Stimulated activated CD8-positive, alpha-beta memory T cell treated with anti-CD3 and anti-CD28 coated beads, Interleukin-4, amount 100 ng/mL, for 48 hours (primary cell): ENCODE results near the gene GOLPH3L.
A peak's percentile ranks its signal among the peaks of the same experiment; 100 is the strongest.
"Not testable (repeated sequence)": the region's sequence is repeated elsewhere in the genome, so short reads cannot be mapped to it uniquely, and the experiment has no call there.

Experiments used
- DNase-seq: peaks from one replicate; pipeline ENCODE4 v3.0.0-alpha.2; 2020

Gene GOLPH3L

DNA sequence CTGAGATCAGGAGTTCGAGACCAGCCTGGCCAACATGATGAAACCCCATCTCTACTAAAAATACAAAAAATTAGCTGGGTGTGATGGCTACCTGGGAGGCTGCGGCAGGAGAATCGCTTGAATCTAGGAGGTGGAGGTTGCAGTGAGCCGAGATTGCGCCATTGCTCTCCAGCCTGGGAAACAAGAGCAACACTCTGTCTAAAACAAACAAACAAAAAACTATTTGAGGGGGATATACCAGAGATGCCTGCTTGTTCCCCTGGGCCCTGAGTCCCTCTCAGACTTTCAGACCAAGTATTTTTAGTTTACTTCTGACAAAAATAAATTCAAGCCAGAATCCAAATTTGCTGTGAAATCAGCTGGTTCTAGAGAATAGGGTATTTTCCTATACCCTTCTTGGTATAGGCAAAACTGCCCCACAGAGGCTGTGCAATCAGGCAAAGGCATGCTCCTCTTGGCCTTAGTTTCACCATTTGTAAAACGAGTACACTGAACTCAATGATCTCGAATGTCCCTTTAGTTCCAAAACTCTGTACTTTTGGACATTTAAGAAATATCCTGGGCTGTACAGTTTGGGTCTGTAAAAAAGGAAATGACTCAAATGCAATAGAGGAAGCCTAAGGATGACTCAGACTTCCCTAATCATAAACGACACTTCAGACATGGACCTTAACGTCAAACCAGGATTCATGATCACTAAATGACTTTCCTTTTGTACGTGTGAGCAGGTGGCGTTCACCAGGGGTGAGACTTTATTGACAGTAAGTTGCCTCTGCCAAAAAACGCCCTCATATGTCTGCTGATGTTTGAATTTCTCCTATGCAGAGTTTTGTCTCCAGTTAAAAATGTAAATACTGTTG is 83.7 kb downstream of the GOLPH3L start:
- peak; percentile 59 for DNase-seq

DNA sequence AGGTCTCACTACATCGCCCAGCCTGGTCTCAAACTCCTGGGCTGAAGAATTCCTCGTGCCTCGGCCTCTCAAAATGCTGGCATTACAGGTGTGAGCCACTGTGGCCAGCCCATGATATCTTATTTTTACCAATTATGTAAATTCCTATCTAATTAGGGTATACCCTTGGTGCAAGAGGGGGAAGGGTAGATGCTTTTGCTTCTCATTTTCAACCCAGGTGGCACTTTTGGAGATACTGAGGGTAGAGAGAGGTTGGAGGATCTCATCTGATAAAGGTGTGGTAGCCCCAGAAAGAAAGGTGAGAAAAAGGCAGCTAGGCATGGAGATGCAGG is 85.0 kb downstream of the GOLPH3L start:
- no peak for DNase-seq

DNA sequence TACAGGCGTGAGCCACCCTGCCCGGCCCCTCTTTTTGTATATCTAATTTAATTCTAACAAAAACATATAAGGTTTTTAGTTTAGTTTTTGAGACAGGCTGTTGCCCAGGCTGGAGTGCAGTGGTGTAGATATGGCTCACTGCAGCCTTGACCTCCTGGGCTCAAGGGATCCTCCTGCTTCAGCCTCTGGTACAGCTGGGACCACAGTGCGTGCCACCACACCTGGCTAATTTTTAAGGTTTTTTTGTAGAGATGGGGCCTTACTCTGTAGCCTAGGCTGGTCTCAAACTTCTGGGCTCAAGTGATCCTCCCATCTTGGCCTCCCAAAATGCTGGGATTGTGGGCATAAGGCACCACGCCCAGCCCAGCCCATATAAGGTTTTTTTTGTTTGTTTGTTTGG is 86.4 kb downstream of the GOLPH3L start:
- DNase-seq = no peak

DNA sequence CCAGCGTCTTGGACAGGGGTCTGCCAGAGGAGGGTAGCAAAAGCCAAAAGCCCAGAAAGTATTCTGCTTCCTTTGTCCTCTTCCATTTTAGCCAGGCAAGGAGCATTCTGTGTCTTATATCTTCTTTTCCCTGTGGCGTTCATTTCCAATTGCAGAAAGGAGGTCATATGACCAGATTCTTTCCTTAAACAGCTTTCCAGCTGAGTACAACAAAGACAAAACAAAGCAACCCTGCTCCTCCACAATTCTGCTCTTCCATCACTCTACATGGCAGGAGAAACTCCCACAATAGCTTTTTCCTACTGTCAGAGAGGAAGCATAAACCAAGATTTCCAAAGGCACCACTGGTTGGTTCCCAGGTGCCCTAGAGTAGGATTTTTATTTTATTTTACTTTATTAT is 87.2 kb downstream of the GOLPH3L start:
- no peak for DNase-seq

DNA sequence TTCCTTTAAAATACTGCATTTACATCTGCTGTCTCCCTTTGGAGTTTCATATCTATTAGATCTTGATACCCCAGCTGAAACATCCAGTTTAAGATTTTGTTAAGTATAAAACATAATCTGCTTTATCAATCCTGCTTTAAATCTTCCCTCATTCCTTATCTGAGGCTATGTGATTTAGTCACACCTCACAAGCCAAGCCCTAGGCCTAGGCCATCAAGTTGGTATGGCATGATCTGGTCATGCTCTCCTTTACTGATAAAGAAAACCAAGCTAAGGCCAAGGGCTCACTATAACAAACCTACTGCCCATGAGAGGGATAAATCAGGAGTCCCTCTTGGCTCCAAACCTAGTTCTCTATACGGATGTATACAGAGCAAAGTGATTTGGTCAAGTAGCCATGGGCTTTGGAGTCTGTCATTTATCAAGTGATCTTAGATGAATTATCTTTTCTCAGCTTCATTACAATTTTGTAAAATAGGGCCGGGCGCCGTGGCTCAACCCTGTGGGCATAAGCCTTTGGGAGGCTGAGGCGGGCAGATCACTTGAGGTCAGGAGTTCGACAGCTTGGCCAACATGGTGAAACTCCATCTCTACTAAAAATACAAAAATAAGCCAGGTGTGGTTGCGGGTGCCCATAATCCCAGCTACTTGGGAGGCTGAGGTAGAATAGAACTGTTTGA is 90.4 kb downstream of the GOLPH3L start:
- DNase-seq = no peak

DNA sequence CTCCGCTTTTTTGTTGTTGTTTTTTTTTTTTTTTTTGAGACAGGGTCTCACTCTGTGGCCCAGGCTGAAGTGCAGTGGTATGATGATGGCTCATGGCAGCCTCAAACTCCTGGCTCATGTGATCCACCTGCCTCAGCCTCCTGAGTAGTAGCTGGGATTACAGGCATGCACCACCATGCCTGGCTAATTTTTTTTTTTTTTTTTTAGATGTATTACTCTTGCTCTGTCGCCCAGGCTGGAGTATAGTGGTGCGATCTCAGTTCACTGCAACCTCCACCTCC is 91.6 kb downstream of the GOLPH3L start:
- DNase-seq = not testable (repeated sequence)

DNA sequence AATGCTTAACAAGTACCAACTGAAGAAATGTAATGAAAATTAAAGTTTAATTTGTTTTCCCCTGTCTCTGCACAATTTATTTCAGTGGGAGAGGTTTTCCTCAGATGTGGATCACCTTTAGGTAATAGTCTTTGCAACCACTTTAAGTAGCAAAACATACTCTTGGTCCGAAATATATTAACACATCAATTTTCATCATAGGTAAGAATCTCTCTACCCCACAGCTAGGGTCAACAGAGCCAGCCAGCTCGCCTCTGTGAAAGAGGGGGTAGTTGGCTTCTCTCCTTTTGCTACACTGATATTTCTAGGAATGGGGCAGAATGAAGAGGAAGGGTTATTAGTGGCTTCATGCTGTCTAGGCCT is 92.7 kb downstream of the GOLPH3L start:
- DNase-seq = no peak

DNA sequence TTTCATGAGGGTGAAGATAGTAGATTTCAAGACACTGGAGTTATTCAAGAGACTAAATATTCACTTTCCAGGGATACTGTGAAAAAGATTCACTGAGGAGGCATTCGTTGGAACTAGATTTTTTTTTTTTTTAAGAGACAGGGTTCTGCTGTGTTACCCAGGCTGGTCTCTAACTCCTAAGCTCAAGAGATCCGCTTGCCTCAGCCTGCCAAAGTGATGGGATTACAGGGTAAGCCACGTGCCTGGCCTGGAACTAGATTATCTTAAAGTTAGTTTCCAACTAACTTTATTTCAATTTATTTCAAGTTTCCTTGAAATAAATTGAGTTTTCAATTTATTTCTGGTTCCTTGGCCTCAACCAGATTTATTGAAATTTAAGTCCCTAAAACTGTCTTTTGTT is 93.2 kb downstream of the GOLPH3L start:
- DNase-seq = no peak

DNA sequence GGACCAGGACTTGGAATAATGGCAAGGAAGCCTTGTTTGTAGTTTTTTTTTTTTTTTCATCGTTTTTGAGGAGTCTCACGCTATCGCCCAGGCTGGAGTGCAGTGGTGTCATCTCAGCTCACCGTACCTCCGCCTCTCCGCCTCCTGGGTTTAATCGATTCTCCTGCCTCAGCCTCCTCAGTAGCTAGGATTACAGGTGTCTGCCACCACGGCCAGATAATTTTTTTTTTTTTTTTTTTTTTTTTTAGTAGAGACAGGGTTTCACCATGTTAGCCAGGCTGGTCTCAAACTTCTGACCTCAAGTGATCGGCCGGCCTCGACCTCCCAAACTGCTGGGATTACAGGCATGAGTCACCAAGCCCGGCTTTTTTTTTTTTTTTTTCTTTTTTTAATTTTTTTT is 94.6 kb downstream of the GOLPH3L start:
- DNase-seq = not testable (repeated sequence)

DNA sequence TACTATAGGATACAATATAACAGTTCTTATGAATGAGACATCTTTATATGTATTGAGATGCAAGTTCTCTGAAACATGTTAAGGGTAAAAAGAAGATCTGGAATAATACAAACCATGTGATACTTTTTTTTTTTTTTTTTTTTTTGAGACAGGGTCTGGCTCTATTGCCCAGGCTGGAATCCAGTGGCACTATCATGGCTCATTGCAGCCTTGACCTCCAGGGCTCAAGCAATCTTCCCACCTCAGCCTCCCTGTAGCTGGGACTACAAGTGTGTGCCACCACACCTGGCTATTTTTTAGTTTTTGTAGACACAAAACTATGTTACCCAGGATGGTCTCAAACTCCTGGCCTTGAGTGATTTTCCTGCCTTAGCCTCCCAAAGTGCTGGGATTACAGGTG is 95.4 kb downstream of the GOLPH3L start:
- no peak for DNase-seq

DNA sequence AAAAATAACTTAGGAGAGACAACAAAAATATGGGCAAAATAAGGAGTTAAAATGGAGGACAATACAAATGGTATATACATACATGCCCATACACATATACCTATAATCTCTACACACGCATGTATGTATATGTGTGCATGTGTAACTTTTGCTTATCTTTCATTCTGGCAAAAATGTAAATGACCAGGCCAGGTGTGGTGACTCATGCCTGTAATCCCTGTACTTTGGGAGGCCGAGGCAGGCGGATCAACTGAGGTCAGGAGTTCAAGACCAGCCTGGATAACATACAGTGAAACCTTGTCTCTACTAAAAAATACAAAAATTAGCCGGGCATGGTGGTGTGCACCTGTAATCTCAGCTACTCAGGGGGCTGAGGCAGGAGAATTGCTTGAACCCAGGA is 98.6 kb downstream of the GOLPH3L start:
- DNase-seq = not testable (repeated sequence)

DNA sequence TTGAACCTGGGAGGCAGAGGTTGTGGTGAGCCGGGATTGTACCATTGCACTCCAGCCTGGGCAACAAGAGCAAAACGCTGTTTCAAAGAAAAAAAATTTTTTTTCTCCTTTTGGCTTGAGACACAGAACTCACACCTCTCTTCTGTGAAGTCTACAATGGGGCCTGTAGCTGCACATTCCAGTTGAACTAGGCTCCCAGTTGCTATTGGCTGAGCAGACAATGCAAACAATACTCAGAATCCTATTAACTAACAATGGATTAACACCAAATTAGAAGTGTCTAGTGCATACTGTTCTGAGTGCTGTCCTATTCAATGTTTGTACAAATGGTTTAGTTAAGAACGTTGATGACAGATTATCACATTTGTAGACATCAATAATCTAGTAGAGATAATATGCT is 100.0 kb downstream of the GOLPH3L start:
- DNase-seq = no peak
